Osteoblast (primary cell): Measurements from ENCODE around the gene HLA-DMB. TPM values are rescaled to one million over a fixed set of nuclear protein-coding genes. Genes with fewer than 3 reads are reported as not detected.

ENCODE experiments used
- DNase-seq: peaks from one replicate; pipeline ENCODE4 v3.0.0; 2011; ENCODE audit warnings: low spot score, mixed read lengths; ENCODE audit not compliant: insufficient read length; ENCODE audit errors: missing footprints
- H2AFZ ChIP-seq: 2 replicates; pipeline ENCODE4 v1.6.0; 2011; ENCODE audit warnings: mild to moderate bottlenecking, low read length
- H3K27ac ChIP-seq: 2 replicates; pipeline ENCODE4 v1.5.1; 2011; ENCODE audit warnings: mild to moderate bottlenecking, low read depth, low read length, moderate library complexity
- H3K27me3 ChIP-seq: 2 replicates; pipeline ENCODE4 v1.6.0; 2012; ENCODE audit warnings: mild to moderate bottlenecking, control low read depth, inconsistent platforms, low read length, moderate library complexity; ENCODE audit not compliant: insufficient read depth
- H3K36me3 ChIP-seq: 2 replicates; pipeline ENCODE4 v1.5.1; 2011; ENCODE audit warnings: mild to moderate bottlenecking, low read length, control low read depth, moderate library complexity; ENCODE audit not compliant: insufficient read depth
- H3K4me1 ChIP-seq: 2 replicates; pipeline ENCODE4 v1.5.1; 2011; ENCODE audit warnings: mild to moderate bottlenecking, low read length, control low read depth, moderate library complexity; ENCODE audit not compliant: insufficient read depth
- H3K4me2 ChIP-seq: 2 replicates; pipeline ENCODE4 v1.6.0; 2011; ENCODE audit warnings: mild to moderate bottlenecking, low read length; ENCODE audit not compliant: insufficient read depth
- H3K4me3 ChIP-seq: fragments of 200-600 bp; sonication (generic); 3 replicates; pipeline ENCODE4 v1.5.1; 2012; ENCODE audit warnings: mild to moderate bottlenecking, low read length, inconsistent platforms; ENCODE audit not compliant: insufficient read depth
- H3K79me2 ChIP-seq: 2 replicates; pipeline ENCODE4 v1.6.0; 2012; ENCODE audit warnings: mild to moderate bottlenecking, low read length, control low read depth, inconsistent platforms; ENCODE audit not compliant: insufficient read depth
- H3K9me3 ChIP-seq: 2 replicates; pipeline ENCODE4 v1.5.1; 2011; ENCODE audit warnings: low read depth, low read length, control low read depth
- H4K20me1 ChIP-seq: 2 replicates; pipeline ENCODE4 v1.6.0; 2012; ENCODE audit warnings: mild to moderate bottlenecking, low read length, control low read depth; ENCODE audit not compliant: insufficient read depth
- total RNA-seq: library from RNA; depleted of rRNA; stranded (reverse); fragments of >200 nt; gene quantifications from 2 replicates; pipeline ENCODE4 v1.2.3, GENCODE V29; 2012
- TF ChIP-seq, protein P1 (sequence below): IDR thresholded peaks from 2 replicates; pipeline ENCODE4 v1.5.1; 2011; ENCODE audit warnings: mild to moderate bottlenecking, low read depth, low read length, moderate library complexity; ENCODE audit errors: extremely low read depth

HLA-DMB gene
- total RNA-seq, 1 donor = 2.2 TPM

DNA sequence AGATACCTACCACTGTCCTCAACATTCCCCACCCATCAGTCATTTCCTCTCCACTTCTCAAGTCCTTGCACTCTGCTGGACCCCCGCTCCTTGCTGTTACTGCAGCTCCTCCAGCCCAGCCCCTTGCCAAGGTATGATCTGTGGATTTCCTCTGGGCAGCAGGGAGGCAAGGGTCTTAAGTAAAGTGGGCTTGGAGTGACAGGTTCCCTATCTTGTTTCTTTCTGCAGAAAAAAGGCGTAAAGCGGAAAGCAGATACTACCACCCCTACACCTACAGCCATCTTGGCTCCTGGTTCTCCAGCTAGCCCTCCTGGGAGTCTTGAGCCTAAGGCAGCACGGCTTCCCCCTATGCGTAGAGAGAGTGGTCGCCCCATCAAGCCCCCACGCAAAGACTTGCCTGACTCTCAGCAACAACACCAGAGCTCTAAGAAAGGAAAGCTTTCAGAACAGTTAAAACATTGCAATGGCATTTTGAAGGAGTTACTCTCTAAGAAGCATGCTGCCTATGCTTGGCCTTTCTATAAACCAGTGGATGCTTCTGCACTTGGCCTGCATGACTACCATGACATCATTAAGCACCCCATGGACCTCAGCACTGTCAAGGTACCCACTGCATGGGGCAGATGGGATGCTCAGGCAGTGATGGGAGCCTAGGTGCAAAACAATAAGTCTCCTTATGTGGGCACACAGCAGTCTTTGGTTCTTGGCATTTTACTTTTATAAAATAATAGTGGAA is 35.7 kb upstream of the HLA-DMB start:
- no peak overlapping the region for H2AFZ ChIP-seq
- H3K4me3 ChIP-seq = peak overlapping the region; percentile 82
- H3K4me2 ChIP-seq = peak overlapping the region; percentile 98
- peaks cover 93% of the 10 kb centered on the region for H3K36me3 ChIP-seq
- peaks cover 26% of the 10 kb centered on the region for H3K4me1 ChIP-seq
- H3K9me3 ChIP-seq = no peaks in the 10 kb centered on the region
- no peak overlapping the region for H3K27ac ChIP-seq
- H3K27me3 ChIP-seq = no peaks in the 10 kb centered on the region
- TF ChIP-seq, protein P1, sequence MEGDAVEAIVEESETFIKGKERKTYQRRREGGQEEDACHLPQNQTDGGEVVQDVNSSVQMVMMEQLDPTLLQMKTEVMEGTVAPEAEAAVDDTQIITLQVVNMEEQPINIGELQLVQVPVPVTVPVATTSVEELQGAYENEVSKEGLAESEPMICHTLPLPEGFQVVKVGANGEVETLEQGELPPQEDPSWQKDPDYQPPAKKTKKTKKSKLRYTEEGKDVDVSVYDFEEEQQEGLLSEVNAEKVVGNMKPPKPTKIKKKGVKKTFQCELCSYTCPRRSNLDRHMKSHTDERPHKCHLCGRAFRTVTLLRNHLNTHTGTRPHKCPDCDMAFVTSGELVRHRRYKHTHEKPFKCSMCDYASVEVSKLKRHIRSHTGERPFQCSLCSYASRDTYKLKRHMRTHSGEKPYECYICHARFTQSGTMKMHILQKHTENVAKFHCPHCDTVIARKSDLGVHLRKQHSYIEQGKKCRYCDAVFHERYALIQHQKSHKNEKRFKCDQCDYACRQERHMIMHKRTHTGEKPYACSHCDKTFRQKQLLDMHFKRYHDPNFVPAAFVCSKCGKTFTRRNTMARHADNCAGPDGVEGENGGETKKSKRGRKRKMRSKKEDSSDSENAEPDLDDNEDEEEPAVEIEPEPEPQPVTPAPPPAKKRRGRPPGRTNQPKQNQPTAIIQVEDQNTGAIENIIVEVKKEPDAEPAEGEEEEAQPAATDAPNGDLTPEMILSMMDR = no peak
- peaks cover 85% of the 10 kb centered on the region for H3K79me2 ChIP-seq
- no peak for DNase-seq
- peaks cover 88% of the 10 kb centered on the region for H4K20me1 ChIP-seq

DNA sequence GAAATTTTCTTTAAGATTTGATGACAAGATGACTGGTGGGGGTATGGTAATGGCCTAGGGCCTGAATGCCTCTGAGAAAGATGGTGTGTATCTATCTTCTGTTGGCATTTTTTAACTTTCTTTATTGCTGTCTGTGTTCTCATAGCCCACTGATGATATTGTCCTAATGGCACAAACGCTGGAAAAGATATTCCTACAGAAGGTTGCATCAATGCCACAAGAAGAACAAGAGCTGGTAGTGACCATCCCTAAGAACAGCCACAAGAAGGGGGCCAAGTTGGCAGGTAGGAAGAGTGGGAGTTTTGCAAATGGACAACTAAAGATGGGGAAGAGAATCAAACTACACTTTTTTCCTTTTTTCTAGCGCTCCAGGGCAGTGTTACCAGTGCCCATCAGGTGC is 35.1 kb upstream of the HLA-DMB start:
- Histone ChIP-seq H3K36me3 (peaks cover 87% of the 10 kb centered on the region), H4K20me1 (peaks cover 88% of the 10 kb centered on the region)
- peak; percentile 59 for DNase-seq

DNA sequence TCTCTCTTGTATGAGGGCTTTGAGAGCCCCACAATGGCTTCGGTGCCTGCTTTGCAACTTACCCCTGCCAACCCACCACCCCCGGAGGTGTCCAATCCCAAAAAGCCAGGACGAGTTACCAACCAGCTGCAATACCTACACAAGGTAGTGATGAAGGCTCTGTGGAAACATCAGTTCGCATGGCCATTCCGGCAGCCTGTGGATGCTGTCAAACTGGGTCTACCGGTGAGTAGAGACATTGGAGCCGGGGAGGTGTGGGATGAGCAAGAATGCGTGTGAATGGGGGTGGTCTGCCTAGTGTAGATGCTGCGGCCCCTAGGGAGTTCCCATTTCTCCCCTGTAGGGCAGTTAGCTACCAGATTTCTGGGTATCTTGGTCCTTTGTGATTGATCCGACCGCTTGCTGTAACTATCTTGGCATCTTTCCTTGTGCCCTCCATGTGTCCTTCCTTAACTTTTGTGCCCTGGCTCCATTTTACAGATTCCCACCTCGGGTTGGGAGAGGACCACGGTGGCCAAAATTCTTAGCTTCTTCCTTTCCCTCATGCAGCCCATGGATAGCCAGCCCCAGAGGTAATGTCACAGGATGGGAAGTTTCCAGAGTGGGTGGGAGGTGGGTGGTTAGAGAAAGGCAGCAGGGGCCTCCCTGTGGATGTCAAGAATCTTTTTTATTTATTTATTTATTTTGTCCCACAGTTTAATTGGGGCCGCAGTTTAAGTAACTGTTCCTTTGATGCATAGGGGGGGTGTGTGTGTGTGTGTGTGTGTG is 33.9 kb upstream of the HLA-DMB start:
- peaks cover 79% of the 10 kb centered on the region for H3K79me2 ChIP-seq
- peaks cover 27% of the 10 kb centered on the region for H3K4me1 ChIP-seq
- peak; percentile 84 for DNase-seq
- no peak overlapping the region for H2AFZ ChIP-seq
- peak overlapping the region; percentile 67 for H3K27ac ChIP-seq
- H3K36me3 ChIP-seq = peaks cover 75% of the 10 kb centered on the region
- no peaks in the 10 kb centered on the region for H3K9me3 ChIP-seq
- H3K4me3 ChIP-seq = peak overlapping the region; percentile 82
- TF ChIP-seq, protein P1 = no peak
- H4K20me1 ChIP-seq = peaks cover 77% of the 10 kb centered on the region
- H3K27me3 ChIP-seq = no peaks in the 10 kb centered on the region
- H3K4me2 ChIP-seq = peak overlapping the region; percentile 98

More for the DNA sequence above, 35.1 kb upstream of the HLA-DMB start:
- peak overlapping the region; percentile 98 for H3K4me2 ChIP-seq
- TF ChIP-seq, protein P1 = no peak
- peaks cover 85% of the 10 kb centered on the region for H3K79me2 ChIP-seq
- H3K27ac ChIP-seq = no peak overlapping the region
- no peaks in the 10 kb centered on the region for H3K27me3 ChIP-seq
- H2AFZ ChIP-seq = no peak overlapping the region
- peaks cover 26% of the 10 kb centered on the region for H3K4me1 ChIP-seq
- H3K9me3 ChIP-seq = no peaks in the 10 kb centered on the region
- peak overlapping the region; percentile 82 for H3K4me3 ChIP-seq

DNA sequence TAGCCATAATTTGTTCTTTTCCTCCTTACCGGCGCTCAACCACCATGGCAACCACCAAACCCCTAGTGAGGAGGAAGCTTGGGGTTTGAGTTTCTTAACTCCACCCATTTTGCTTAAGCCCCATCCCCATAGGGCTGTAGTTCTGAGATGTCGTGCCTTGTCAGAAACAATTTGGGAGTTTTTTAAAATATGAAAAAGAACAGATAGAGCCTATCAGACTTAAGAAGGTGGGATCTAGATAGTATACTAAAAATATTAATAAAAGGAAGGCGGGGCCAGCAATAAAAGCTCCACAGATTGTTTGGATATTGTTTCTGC is 33.1 kb upstream of the HLA-DMB start:
- peaks cover 69% of the 10 kb centered on the region for H4K20me1 ChIP-seq
- peaks cover 33% of the 10 kb centered on the region for H3K4me1 ChIP-seq
- peak; percentile 89 for DNase-seq
- H3K79me2 ChIP-seq = peaks cover 72% of the 10 kb centered on the region
- H3K9me3 ChIP-seq = no peaks in the 10 kb centered on the region
- peak overlapping the region; percentile 67 for H3K27ac ChIP-seq
- H3K36me3 ChIP-seq = peaks cover 68% of the 10 kb centered on the region
- H3K4me3 ChIP-seq = peak overlapping the region; percentile 82
- peak overlapping the region; percentile 98 for H3K4me2 ChIP-seq
- no peak overlapping the region for H2AFZ ChIP-seq
- TF ChIP-seq, protein P1 = no peak
- no peaks in the 10 kb centered on the region for H3K27me3 ChIP-seq
